SIG-M5 (cell line): ENCODE measurements around the gene ATN1.

Source experiments
- DNase-seq: peaks from one replicate; lab custom pipeline; 2025; lab: John Stamatoyannopoulos, UW

ATN1 gene

DNA sequence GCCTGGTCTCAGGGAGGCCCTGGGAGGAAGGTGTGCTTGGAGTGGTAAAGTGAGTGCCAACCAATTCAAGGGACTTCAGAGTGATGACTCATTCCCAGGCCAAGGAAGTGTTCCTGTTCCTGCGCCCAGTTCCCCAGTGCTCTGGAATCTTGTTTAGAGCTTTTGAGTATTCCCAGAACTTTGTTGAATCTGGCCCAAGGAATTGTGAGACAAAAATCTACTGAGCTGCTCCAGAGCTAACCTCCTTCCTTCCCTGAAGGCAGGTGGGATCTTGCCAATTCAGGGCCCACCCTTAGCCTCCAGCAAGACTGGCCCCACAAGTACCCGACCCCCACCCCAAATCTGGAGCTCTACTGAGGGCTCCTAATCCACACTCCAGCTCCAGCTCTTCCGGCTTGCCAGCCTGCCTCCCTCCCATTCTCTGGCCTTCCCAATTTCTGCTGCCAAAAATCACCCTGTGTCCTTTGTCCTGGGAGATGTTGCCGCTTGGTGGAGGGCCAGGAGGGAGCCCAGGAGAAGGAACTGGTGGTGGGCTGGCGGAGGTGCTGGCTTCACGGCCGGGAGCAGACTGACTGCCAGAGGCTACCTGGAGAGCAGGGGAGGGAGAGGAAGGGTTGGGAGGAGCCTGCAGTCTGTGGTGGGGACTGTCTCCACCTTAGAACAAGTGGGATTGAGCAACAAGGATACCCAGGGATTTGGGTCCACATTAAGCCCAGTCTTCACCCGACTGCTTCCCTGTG is 2.0 kb upstream of the ATN1 start:
- DNase-seq = no peak

DNA sequence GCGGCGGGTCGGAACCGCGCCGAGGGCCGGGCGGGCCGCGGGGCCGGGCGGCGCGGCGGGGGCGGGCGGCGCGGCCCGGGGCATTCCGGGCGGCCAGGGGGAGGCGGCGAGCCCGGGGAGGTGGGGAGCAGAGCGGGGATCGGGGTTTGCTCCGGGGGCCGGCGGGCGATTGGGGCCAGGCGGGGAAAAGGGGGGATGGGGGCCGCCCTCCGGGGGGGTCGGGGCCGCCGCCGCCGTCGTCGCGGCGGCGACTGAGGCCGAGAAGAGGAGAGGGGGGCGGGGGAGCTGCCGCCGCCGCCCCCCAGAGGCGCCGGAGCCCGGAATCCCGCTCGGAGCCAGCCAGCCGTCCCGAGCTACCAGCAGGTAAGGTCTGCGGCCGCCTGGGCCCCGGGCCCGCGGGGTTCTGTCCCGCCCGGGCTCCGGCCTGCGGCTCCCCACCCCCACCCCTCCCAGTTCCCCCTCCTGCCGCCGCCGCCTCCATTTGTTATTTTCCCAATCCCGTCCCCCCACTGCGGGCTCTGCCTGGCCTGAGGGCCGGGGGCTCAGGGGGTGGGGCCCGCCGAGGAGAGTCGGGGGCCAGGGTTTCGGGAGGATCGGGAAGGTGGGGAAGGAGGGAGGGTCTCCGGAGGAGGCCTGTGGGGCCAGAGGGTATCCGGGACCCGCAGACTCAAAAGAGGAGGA is 403 bp downstream of the ATN1 start:
- no peak for DNase-seq

DNA sequence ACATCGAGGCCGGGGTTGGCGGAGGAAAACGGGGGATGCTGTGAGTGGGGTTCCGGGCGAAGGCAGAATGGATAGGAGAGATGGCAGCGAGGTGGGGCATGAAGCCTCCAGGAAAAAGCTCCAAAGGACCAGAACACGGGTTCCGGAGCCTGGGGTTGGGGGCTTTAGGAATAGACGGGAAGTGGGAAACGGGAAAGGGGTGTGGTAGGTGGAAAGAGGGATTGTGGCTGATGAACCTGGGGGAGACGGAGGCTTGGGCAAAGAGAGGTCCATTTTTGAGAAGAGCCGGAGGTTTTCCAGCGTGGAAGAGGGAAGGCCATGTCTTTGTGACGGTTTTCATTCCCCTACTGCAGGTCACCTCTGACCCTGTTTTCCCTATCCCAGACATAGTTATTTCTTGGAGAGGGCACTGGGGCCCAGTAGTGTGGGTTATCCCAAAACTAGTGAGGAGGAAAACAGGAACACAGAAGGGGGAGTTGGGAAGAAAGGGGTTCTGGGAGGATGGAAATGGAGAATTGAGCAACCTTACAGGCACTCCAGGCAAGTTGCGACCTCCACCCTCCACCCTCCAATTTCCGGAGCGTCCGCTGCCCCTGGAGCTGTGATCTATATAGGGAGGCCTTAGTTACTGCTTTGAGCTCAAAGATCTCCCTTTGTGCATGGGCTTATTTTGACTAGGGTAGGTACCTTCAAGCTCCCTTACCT is 1.1 kb downstream of the ATN1 start:
- DNase-seq = no peak

DNA sequence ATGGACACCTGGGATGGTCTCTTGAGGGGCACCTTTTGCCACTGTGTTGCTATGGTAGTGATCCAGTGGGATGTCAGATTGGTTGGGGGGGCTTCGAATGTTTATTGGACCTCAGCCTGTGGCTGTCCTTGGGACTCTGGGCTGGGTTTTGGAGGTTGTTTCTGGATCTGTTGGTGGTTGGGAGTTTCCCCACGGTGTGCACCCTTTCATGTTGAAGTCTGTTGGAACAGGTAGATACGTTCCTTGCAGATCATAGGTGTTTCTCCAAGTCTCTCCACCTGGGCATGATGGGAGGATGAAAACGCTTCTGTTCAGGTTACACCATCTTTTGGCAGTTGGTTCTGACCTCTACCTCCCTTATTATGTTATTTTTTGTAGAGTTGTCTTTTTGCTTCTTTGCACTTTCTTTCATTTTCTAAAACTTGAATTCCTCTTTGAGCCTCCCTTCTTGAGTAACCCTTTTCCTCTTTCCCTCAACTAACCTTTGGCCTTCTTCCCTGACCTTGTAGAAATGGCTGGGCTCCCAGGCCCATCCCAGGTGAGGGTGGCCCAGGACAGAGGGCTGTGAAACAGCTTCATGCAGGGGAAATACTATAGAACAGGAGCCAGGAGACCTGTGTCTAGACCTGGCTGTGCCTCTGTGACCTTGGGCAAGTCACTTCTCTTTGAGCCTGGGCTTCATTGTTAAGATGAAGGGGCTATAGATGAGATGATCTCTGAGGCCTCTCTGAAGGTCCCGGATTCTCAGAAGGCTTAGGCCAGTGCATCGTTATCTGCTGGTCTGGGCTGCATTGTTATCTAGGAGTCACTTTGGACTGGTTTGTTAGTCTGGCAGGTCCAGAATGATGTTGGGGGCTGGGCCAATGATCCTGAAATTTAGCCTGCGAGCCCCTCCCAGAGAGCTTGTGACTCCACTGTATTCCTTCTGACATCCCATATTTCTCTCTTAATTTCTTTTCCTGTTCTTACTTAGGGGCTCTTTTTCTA is 2.0 kb downstream of the ATN1 start:
- DNase-seq = no peak

DNA sequence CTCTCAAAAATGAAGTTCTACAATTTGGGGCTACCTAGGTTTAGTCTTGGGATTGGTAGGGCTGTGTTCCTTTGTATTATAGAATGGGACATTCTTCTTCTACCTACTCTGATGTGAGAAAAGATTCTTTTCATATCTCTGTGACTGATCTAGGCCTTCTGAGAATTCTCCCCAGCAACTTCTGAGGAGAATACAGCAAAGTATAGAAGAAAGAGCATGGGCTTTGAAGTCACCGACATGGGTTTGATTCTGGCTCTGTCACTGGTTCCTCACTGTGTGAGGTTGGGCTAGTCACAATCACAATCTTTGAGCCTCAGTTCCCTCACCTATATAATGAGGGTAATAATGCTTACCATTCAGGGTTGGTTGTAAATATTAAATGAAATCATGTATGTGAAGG is 5.0 kb downstream of the ATN1 start:
- DNase-seq = no peak

DNA sequence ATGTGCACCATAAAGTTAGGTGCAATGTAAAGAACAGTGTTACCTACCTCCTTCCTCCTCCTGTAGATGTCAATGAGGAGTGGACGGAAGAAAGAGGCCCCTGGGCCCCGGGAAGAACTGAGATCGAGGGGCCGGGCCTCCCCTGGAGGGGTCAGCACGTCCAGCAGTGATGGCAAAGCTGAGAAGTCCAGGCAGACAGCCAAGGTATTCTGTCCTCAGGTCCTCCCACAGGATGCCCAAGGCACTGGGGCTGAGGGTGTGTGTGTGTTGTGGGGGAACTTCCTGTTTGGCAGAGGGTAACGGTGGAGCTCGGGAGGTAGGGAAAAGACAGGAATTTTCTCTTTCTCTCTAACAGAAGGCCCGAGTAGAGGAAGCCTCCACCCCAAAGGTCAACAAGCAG is 6.4 kb downstream of the ATN1 start:
- DNase-seq = no peak

DNA sequence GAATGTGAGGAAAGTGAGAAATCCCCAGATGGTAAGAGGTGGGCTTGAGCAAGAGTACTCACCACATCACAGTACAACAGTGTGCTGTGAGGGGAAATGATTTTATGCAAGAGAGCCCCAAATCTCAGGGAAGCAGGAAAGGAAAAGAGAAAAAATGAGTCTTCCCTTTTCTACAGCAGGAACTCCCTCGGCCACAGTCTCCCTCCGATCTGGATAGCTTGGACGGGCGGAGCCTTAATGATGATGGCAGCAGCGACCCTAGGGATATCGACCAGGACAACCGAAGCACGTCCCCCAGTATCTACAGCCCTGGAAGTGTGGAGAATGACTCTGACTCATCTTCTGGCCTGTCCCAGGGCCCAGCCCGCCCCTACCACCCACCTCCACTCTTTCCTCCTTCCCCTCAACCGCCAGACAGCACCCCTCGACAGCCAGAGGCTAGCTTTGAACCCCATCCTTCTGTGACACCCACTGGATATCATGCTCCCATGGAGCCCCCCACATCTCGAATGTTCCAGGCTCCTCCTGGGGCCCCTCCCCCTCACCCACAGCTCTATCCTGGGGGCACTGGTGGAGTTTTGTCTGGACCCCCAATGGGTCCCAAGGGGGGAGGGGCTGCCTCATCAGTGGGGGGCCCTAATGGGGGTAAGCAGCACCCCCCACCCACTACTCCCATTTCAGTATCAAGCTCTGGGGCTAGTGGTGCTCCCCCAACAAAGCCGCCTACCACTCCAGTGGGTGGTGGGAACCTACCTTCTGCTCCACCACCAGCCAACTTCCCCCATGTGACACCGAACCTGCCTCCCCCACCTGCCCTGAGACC is 7.8 kb downstream of the ATN1 start:
- no peak for DNase-seq

DNA sequence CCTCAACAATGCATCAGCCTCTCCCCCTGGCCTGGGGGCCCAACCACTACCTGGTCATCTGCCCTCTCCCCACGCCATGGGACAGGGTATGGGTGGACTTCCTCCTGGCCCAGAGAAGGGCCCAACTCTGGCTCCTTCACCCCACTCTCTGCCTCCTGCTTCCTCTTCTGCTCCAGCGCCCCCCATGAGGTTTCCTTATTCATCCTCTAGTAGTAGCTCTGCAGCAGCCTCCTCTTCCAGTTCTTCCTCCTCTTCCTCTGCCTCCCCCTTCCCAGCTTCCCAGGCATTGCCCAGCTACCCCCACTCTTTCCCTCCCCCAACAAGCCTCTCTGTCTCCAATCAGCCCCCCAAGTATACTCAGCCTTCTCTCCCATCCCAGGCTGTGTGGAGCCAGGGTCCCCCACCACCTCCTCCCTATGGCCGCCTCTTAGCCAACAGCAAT is 8.5 kb downstream of the ATN1 start:
- no peak for DNase-seq

DNA sequence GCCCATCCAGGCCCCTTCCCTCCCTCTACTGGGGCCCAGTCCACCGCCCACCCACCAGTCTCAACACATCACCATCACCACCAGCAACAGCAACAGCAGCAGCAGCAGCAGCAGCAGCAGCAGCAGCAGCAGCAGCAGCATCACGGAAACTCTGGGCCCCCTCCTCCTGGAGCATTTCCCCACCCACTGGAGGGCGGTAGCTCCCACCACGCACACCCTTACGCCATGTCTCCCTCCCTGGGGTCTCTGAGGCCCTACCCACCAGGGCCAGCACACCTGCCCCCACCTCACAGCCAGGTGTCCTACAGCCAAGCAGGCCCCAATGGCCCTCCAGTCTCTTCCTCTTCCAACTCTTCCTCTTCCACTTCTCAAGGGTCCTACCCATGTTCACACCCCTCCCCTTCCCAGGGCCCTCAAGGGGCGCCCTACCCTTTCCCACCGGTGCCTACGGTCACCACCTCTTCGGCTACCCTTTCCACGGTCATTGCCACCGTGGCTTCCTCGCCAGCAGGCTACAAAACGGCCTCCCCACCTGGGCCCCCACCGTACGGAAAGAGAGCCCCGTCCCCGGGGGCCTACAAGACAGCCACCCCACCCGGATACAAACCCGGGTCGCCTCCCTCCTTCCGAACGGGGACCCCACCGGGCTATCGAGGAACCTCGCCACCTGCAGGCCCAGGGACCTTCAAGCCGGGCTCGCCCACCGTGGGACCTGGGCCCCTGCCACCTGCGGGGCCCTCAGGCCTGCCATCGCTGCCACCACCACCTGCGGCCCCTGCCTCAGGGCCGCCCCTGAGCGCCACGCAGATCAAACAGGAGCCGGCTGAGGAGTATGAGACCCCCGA is 9.1 kb downstream of the ATN1 start:
- no peak for DNase-seq

DNA sequence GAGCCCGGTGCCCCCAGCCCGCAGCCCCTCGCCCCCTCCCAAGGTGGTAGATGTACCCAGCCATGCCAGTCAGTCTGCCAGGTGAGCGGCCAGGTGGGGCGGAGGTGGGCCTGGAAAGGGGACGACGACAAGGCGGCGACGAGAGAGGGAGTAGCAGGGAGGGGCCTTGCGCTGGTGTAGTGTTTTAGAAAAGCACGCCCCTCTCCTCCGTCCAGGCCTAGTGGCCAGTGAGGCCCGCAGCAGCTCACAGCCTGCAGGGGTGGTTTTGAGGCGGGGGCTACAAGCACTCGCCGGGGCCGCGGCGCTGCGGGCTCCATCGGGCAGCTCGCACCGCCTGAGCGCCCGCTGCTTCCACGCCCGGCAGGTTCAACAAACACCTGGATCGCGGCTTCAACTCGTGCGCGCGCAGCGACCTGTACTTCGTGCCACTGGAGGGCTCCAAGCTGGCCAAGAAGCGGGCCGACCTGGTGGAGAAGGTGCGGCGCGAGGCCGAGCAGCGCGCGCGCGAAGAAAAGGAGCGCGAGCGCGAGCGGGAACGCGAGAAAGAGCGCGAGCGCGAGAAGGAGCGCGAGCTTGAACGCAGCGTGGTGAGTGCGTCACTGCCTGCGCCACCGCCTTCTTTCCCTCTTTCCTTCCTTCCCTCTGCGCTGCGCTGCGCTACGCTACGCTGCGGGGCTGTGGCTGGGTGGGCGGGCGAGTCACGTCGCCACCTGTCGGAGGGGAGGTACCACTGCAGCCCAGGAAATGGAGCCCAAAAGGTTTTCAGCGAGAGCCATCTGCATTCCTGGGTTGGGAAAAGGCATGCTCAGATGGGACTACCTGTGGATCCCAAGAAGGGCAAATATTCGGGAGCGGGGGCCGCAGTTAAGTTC is 10.0 kb downstream of the ATN1 start:
- peak; percentile 65 for DNase-seq

DNA sequence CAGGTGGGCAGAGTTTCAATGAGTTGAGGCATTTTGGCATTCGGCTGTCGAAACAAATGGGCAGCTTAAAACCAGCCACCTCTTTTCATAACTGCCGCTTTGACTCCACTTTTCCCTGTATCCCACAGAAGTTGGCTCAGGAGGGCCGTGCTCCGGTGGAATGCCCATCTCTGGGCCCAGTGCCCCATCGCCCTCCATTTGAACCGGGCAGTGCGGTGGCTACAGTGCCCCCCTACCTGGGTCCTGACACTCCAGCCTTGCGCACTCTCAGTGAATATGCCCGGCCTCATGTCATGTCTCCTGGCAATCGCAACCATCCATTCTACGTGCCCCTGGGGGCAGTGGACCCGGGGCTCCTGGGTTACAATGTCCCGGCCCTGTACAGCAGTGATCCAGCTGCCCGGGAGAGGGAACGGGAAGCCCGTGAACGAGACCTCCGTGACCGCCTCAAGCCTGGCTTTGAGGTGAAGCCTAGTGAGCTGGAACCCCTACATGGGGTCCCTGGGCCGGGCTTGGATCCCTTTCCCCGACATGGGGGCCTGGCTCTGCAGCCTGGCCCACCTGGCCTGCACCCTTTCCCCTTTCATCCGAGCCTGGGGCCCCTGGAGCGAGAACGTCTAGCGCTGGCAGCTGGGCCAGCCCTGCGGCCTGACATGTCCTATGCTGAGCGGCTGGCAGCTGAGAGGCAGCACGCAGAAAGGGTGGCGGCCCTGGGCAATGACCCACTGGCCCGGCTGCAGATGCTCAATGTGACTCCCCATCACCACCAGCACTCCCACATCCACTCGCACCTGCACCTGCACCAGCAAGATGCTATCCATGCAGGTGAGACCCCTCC is 10.8 kb downstream of the ATN1 start:
- no peak for DNase-seq

DNA sequence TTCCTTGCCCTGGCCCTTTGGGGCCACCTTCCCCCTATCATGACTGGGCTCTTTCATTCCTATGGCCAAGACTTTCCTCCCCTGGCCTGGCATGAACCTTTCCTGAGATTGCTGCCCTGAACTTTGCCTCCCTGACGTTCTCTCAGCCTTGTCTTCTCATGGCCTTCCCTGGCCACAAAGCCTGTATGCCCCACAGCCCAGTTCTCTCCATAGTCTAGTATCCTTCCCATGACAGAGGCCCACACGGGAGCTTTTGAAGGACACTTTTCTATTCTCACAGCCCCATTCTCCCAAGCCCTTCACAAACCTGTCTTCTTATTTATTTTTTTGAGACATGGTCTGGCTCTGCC is 11.4 kb downstream of the ATN1 start:
- no peak for DNase-seq

DNA sequence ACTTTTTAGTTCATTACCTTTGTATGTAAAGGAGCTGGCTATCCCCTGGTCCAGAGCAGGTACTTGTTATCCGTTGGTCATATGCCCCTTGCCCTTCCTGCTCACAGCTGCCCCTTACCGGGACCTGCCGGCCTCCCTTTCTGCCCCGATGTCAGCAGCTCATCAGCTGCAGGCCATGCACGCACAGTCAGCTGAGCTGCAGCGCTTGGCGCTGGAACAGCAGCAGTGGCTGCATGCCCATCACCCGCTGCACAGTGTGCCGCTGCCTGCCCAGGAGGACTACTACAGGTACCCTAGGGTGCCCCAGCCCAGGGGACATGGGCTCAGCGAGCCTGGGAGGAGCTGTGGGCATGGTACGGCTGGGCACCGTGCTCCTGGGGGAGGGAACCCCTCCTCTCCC is 13.5 kb downstream of the ATN1 start:
- DNase-seq = no peak

DNA sequence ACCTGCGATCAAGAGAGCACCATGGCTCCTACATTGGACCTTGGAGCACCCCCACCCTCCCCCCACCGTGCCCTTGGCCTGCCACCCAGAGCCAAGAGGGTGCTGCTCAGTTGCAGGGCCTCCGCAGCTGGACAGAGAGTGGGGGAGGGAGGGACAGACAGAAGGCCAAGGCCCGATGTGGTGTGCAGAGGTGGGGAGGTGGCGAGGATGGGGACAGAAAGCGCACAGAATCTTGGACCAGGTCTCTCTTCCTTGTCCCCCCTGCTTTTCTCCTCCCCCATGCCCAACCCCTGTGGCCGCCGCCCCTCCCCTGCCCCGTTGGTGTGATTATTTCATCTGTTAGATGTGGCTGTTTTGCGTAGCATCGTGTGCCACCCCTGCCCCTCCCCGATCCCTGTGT is 14.0 kb downstream of the ATN1 start:
- no peak for DNase-seq

DNA sequence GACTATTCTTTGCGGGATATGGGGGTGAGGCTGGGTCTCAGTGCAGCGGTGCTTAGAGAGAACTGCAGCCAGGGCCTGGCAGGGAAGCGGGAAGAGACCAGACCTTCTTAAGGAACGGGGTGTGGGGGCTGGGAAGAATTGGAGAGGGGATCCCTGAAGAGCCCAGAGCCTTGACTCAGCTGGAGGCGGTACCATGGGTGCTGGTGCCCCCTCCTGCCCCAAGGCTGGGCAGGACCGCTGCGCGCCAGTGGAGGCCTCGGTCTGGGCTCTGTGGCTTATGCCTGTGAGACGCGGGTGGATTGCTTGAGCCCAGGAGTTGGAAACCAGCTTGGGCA is 14.5 kb downstream of the ATN1 start:
- DNase-seq = no peak

DNA sequence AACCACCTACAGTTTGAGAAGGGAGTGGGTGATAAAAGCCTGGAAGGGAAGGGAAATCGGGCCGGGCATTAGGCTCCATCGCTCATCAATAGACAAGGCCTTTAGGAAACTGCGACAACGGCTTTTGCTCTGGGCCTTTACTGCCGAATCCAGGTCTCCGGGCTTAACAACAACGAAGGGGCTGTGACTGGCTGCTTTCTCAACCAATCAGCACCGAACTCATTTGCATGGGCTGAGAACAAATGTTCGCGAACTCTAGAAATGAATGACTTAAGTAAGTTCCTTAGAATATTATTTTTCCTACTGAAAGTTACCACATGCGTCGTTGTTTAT is 15.6 kb downstream of the ATN1 start:
- peak; percentile 91 for DNase-seq

DNA sequence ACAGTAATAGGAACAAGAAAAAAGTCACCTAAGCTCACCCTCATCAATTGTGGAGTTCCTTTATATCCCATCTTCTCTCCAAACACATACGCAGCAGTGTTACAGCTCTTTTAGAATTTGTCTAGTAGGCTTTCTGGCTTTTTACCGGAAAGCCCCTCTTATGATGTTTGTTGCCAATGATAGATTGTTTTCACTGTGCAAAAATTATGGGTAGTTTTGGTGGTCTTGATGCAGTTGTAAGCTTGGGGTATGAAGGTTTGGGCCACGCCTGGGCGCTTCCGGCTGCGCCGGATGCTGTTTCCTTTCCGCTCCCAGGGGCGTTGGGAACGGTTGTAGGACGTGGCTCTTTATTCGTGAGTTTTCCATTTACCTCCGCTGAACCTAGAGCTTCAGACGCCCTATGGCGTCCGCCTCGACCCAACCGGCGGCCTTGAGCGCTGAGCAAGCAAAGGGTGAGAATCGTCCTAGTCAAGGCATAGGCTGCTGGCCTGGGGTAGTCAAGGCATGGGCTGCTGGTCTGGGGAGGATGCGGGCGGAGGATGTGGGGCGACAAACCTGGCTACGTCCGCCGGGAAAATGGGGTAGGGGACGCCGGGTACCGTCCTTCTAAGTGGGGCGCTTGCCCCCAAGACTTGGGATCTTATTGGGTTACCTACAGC is 16.1 kb downstream of the ATN1 start, which contains the start of the genes C12orf57 and RNU7-1:
Gene C12orf57, plus strand, starts transcription at position 301 of the 659 bp plus-strand sequence. Its CDS starts 100 bp downstream, at position 401.
Gene RNU7-1, plus strand, starts transcription at position 95 of the 659 bp plus-strand sequence.
- DNase-seq = peak; percentile 95
